Gastrocnemius medialis (tissue), 4 donors: ENCODE data around the gene MEIKIN. TPM values are rescaled to one million over a fixed set of nuclear protein-coding genes. Genes with fewer than 3 reads are reported as not detected.

Experiments
- ATAC-seq, 2 donors: fragments of 150-250 bp; one replicate each; pipeline ENCODE4 v1.9.1; 2016
- DNase-seq, 2 donors: peaks; one replicate each; pipeline ENCODE4 v3.0.0-alpha.2; 2019
- H3K27ac ChIP-seq, 4 donors: fragments of 200-600 bp; sonication (generic); 1 replicate in 1 of 4; 2 replicates in 3 of 4; pipeline ENCODE4 v1.5.1; 2016 to 2018; ENCODE audit warnings: mild to moderate bottlenecking in 2 of 4, moderate library complexity in 1 of 4
- H3K27me3 ChIP-seq, 3 donors: fragments of 200-600 bp; sonication (generic) in 2 of 3; 1 replicate in 1 of 3; 2 replicates in 2 of 3; pipeline versions ENCODE4 v1.5.1 to v1.6.0; 2016 to 2019; ENCODE audit warnings: mild to moderate bottlenecking in 1 of 3, moderate library complexity in 1 of 3
- H3K36me3 ChIP-seq, 2 donors: fragments of 200-600 bp; sonication (generic) in 1 of 2; one replicate each; pipeline ENCODE4 v1.5.1; 2017 to 2018
- H3K4me1 ChIP-seq, 2 donors: fragments of 200-600 bp; sonication (generic) in 1 of 2; one replicate each; pipeline ENCODE4 v1.5.1; 2016 to 2017; ENCODE audit warnings: mild to moderate bottlenecking in 2 of 2
- H3K4me3 ChIP-seq, 4 donors: fragments of 200-600 bp; sonication (generic) in 3 of 4; 1 replicate in 1 of 4; 2 replicates in 3 of 4; pipeline ENCODE4 v1.5.1; 2016 to 2019; ENCODE audit warnings: mild to moderate bottlenecking in 2 of 4
- H3K9me3 ChIP-seq, 3 donors: fragments of 200-600 bp; sonication (generic) in 2 of 3; 1 replicate in 1 of 3; 2 replicates in 2 of 3; pipeline ENCODE4 v1.5.1; 2016 to 2019
- CTCF ChIP-seq, 5 experiments: fragments of 450-650 bp in 3 of 5; fragments of 200-600 bp in 2 of 5; sonication (generic) in 2 of 5; IDR thresholded peaks in 4 of 5; conservative IDR thresholded peaks in 1 of 5; 1 replicate in 4 of 5; 2 replicates in 1 of 5; pipeline ENCODE4 v1.5.1; 2016 to 2019; ENCODE audit warnings: antibody characterized with exemption in 5 of 5, mild to moderate bottlenecking in 3 of 5, moderate library complexity in 3 of 5
- POLR2A ChIP-seq, 2 donors: fragments of 450-650 bp; IDR thresholded peaks; one replicate each; pipeline ENCODE4 v1.6.1; 2017; ENCODE audit warnings: antibody characterized with exemption in 2 of 2, mild to moderate bottlenecking in 2 of 2, moderate library complexity in 2 of 2
- in situ Hi-C, 4 donors: fragments of 200-750 bp; cut with MboI; loops; one replicate each; pipeline versions ENCODE4 v1.15.0 to v1.8.0; 2017; ENCODE audit warnings: low sequenced_read_pairs in 4 of 4
- intact Hi-C: fragments of 100-400 bp; cut with DNase I; formaldehyde crosslinking; loops from one replicate; pipeline ENCODE4 v1.15.1; 2023; ENCODE audit warnings: low total_unique reads
- total RNA-seq, 4 donors: library from RNA; depleted of rRNA; stranded (reverse); fragments of >200 nt; gene quantifications; one replicate each; pipeline versions ENCODE4 v1.1.0 to v1.2.3, GENCODE V29; 2016

MEIKIN gene
- total RNA-seq, 4 donors from 2014 or later, result not detected

- in situ Hi-C loops, result no loop called here
- no peaks in the 10 kb centered on the region for H3K27me3 ChIP-seq
- H3K4me3 ChIP-seq, result no peak overlapping the region
- TF ChIP-seq POLR2A (IDR thresholded peaks at IDR 0.05) (no peak), CTCF (IDR thresholded peaks at IDR 0.05 in 4 of 5, conservative IDR thresholded peaks at IDR 0.05 in 1 of 5) (no peak)
- ATAC-seq (no peak), DNase-seq (no peak)
- H3K27ac ChIP-seq, result peak overlapping the region; percentile 25 to 78 (median 70)
- intact Hi-C loops, result no loop called here
- no peaks in the 10 kb centered on the region for H3K9me3 ChIP-seq
- peaks cover 53 to 59% of the 10 kb centered on the region in 2 donors for H3K4me1 ChIP-seq
- H3K36me3 ChIP-seq, result no peaks in the 10 kb centered on the region
These were observed 169.0 kb downstream of the MEIKIN start for GRCh38 chr5:131776450-131776849.

GRCh38 chr5:131774652-131775367 is 170.7 kb downstream of the MEIKIN start:
- no peaks in the 10 kb centered on the region for H3K9me3 ChIP-seq
- intact Hi-C loops, result no loop called here
- DNase-seq, result no peak
- ATAC-seq, result peak; percentile 93
- no peaks in the 10 kb centered on the region for H3K36me3 ChIP-seq
- peak overlapping the region; percentile 63 to 78 (median 70) for H3K27ac ChIP-seq
- H3K27me3 ChIP-seq, result no peaks in the 10 kb centered on the region
- no peak overlapping the region for H3K4me3 ChIP-seq
- peaks cover 69 to 70% of the 10 kb centered on the region in 2 donors for H3K4me1 ChIP-seq
- in situ Hi-C loops, result loop anchor here in 1 of 4 donors (25.0 kb wide), 1 partner anchor 613 kb away; the partner anchor contains the start of genes HINT1 and LYRM7
- no peak for TF ChIP-seq POLR2A (IDR thresholded peaks at IDR 0.05)
- no peak for TF ChIP-seq CTCF (IDR thresholded peaks at IDR 0.05 in 4 of 5, conservative IDR thresholded peaks at IDR 0.05 in 1 of 5)

GRCh38 chr5:131773805-131774204 is 171.7 kb downstream of the MEIKIN start:
- intact Hi-C loops (no loop called here), in situ Hi-C loops (loop anchor here in 1 of 4 donors (25.0 kb wide), 1 partner anchor 612 kb away; the partner anchor contains the start of genes HINT1 and LYRM7)
- H3K4me3 ChIP-seq, result no peak overlapping the region
- ATAC-seq, result no peak
- H3K4me1 ChIP-seq, result peaks cover 75% of the 10 kb centered on the region in 2 donors
- peak overlapping the region; percentile 63 to 78 (median 70) for H3K27ac ChIP-seq
- no peak for TF ChIP-seq CTCF (IDR thresholded peaks at IDR 0.05 in 4 of 5, conservative IDR thresholded peaks at IDR 0.05 in 1 of 5)
- no peak for TF ChIP-seq POLR2A (IDR thresholded peaks at IDR 0.05)
- H3K36me3 ChIP-seq, result no peaks in the 10 kb centered on the region
- no peaks in the 10 kb centered on the region for H3K27me3 ChIP-seq
- no peaks in the 10 kb centered on the region for H3K9me3 ChIP-seq
- DNase-seq, result no peak

- peaks cover 74 to 83% of the 10 kb centered on the region in 2 donors for H3K4me1 ChIP-seq
- intact Hi-C loops (no loop called here), in situ Hi-C loops (loop anchor here in 1 of 4 donors (25.0 kb wide), 1 partner anchor 609 kb away; the partner anchor contains the start of genes HINT1 and LYRM7)
These were observed 173.8 kb downstream of the MEIKIN start for GRCh38 chr5:131771692-131772091.

More at GRCh38 chr5:131771692-131772091, 173.8 kb downstream of the MEIKIN start:
- ATAC-seq, result no peak
- Histone ChIP-seq H3K36me3 (no peaks in the 10 kb centered on the region), H3K4me3 (no peak overlapping the region), H3K27ac (peak overlapping the region in 3 of 4 donors; percentile 1 to 59 (median 10)), H3K9me3 (no peaks in the 10 kb centered on the region), H3K27me3 (no peaks in the 10 kb centered on the region)
- TF ChIP-seq POLR2A (IDR thresholded peaks at IDR 0.05), result no peak
- TF ChIP-seq CTCF (IDR thresholded peaks at IDR 0.05 in 4 of 5, conservative IDR thresholded peaks at IDR 0.05 in 1 of 5), result no peak
- no peak for DNase-seq
